CD4-positive, alpha-beta T cell treated with Interleukin-6 at 100 ng/mL for 8 hours (primary cell): ENCODE data around the gene FGF7.
"Not testable (repeated sequence)": the region's sequence is repeated elsewhere in the genome, so short reads cannot be mapped to it uniquely, and the experiment has no call there.

Experiments used
- DNase-seq: peaks from one replicate; pipeline ENCODE4 v3.0.0-alpha.2; 2020; ENCODE audit warnings: mixed read lengths, low spot score

Gene FGF7

GRCh38 chr15:49439678-49440395 is 16.8 kb downstream of the FGF7 start:
- no peak for DNase-seq

- DNase-seq: no peak
These were observed 18.3 kb downstream of the FGF7 start for GRCh38 chr15:49441356-49441755.

- DNase-seq: no peak
These were observed 18.8 kb downstream of the FGF7 start for GRCh38 chr15:49441816-49442215.

GRCh38 chr15:49452595-49452994 is 29.6 kb downstream of the FGF7 start:
- DNase-seq: no peak

GRCh38 chr15:49456166-49456565 is 33.1 kb downstream of the FGF7 start:
- DNase-seq: no peak

- no peak for DNase-seq
These were observed 35.1 kb downstream of the FGF7 start for GRCh38 chr15:49458145-49458544.

GRCh38 chr15:49460411-49460941 is 37.4 kb downstream of the FGF7 start:
- DNase-seq: no peak

- no peak for DNase-seq
These were observed 39.3 kb downstream of the FGF7 start for GRCh38 chr15:49462232-49462844.

GRCh38 chr15:49464522-49464921 is 41.5 kb downstream of the FGF7 start:
- DNase-seq: no peak

GRCh38 chr15:49466119-49466518 is 43.1 kb downstream of the FGF7 start:
- DNase-seq: no peak

- DNase-seq: no peak
These were observed 44.9 kb downstream of the FGF7 start for GRCh38 chr15:49467746-49468480.

- no peak for DNase-seq
These were observed 45.4 kb downstream of the FGF7 start for GRCh38 chr15:49468481-49468839.

GRCh38 chr15:49471248-49471647 is 48.2 kb downstream of the FGF7 start:
- not testable (repeated sequence) for DNase-seq

GRCh38 chr15:49471733-49472132 is 48.7 kb downstream of the FGF7 start:
- DNase-seq: no peak

GRCh38 chr15:49472338-49472737 is 49.3 kb downstream of the FGF7 start:
- DNase-seq: no peak

GRCh38 chr15:49473031-49473430 is 50.0 kb downstream of the FGF7 start:
- no peak for DNase-seq

- not testable (repeated sequence) for DNase-seq
These were observed 55.0 kb downstream of the FGF7 start for GRCh38 chr15:49478021-49478420.

GRCh38 chr15:49478982-49479381 is 55.9 kb downstream of the FGF7 start:
- DNase-seq: not testable (repeated sequence)

GRCh38 chr15:49485401-49485800 is 62.4 kb downstream of the FGF7 start:
- not testable (repeated sequence) for DNase-seq

GRCh38 chr15:49490966-49491365 is 67.9 kb downstream of the FGF7 start:
- DNase-seq: no peak

- DNase-seq: no peak
These were observed 69.1 kb downstream of the FGF7 start for GRCh38 chr15:49492151-49492550.

GRCh38 chr15:49492830-49493229 is 69.8 kb downstream of the FGF7 start:
- DNase-seq: no peak

- no peak for DNase-seq
These were observed 71.8 kb downstream of the FGF7 start for GRCh38 chr15:49494842-49495241.
